NCI-H1417 treated with DMSO at 0.1 percent for 48 hours (cell line): ENCODE results near the gene NEU3.

ENCODE experiments used
- DNase-seq: peaks from one replicate; lab custom pipeline; 2025; lab: John Stamatoyannopoulos, UW

Gene NEU3

GRCh38 chr11:75063741-75064314 is 75.1 kb downstream of the NEU3 start:
- no peak for DNase-seq

- DNase-seq = no peak
Observed at GRCh38 chr11:75066061-75066460, 77.3 kb downstream of the NEU3 start.
